Peyer's patch (tissue), 4 donors: ENCODE results near the gene ASTL.

ENCODE experiments used
- CTCF ChIP-seq, 6 experiments: fragments of 450-650 bp in 4 of 6; fragments of 200-600 bp in 2 of 6; sonication (generic) in 1 of 6; IDR thresholded peaks; one replicate each; pipeline ENCODE4 v1.5.1; 2017 to 2019; ENCODE audit warnings: antibody characterized with exemption in 6 of 6, mild to moderate bottlenecking in 3 of 6, moderate library complexity in 1 of 6
- POLR2A ChIP-seq, 2 donors: fragments of 450-650 bp; IDR thresholded peaks; one replicate each; pipeline ENCODE4 v1.5.1; 2017; ENCODE audit warnings: antibody characterized with exemption in 2 of 2, mild to moderate bottlenecking in 2 of 2, moderate library complexity in 2 of 2

GRCh38 chr2:96120991-96121390 lies 17.3 kb downstream of the ASTL start:
- TF ChIP-seq CTCF (IDR thresholded peaks at IDR 0.05), result no peak
- no peak for TF ChIP-seq POLR2A (IDR thresholded peaks at IDR 0.05)
